PC-9 (cell line): Measurements from ENCODE around the gene RGL1.

Experiments used
- EZH2 ChIP-seq: fragments of 200-600 bp; sonication (generic); IDR thresholded peaks from 2 replicates; pipeline ENCODE4 v1.8.0; 2017; ENCODE audit warnings: antibody characterized with exemption, low read depth
- TF ChIP-seq, protein P1 (sequence below): fragments of 200-600 bp; sonication (generic); conservative IDR thresholded peaks from 2 replicates; pipeline ENCODE4 v1.6.1; 2017; ENCODE audit warnings: mixed run types, antibody characterized with exemption, mild to moderate bottlenecking, moderate library complexity

- TF ChIP-seq, protein P1, sequence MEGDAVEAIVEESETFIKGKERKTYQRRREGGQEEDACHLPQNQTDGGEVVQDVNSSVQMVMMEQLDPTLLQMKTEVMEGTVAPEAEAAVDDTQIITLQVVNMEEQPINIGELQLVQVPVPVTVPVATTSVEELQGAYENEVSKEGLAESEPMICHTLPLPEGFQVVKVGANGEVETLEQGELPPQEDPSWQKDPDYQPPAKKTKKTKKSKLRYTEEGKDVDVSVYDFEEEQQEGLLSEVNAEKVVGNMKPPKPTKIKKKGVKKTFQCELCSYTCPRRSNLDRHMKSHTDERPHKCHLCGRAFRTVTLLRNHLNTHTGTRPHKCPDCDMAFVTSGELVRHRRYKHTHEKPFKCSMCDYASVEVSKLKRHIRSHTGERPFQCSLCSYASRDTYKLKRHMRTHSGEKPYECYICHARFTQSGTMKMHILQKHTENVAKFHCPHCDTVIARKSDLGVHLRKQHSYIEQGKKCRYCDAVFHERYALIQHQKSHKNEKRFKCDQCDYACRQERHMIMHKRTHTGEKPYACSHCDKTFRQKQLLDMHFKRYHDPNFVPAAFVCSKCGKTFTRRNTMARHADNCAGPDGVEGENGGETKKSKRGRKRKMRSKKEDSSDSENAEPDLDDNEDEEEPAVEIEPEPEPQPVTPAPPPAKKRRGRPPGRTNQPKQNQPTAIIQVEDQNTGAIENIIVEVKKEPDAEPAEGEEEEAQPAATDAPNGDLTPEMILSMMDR = no peak
- TF ChIP-seq EZH2 = no peak
Measured at GRCh38 chr1:183881387-183882131, 76.6 kb downstream of the RGL1 start.
